ENCODE measurements around the gene XKRX. TPM values are rescaled to one million over a fixed set of nuclear protein-coding genes. Genes with fewer than 3 reads are reported as not detected.
A peak's percentile ranks its signal among the peaks of the same experiment; 100 is the strongest.

Gene XKRX
- total RNA-seq (under 0.01 and 0.17 TPM in 2 replicates), polyA plus RNA-seq (0.02 and 0.19 TPM in 2 replicates), polyA minus RNA-seq (ENCODE audit: low replicate concordance) (not detected in 2 replicates)
- polyA plus RNA-seq (2012) = not detected in 2 replicates

DNA sequence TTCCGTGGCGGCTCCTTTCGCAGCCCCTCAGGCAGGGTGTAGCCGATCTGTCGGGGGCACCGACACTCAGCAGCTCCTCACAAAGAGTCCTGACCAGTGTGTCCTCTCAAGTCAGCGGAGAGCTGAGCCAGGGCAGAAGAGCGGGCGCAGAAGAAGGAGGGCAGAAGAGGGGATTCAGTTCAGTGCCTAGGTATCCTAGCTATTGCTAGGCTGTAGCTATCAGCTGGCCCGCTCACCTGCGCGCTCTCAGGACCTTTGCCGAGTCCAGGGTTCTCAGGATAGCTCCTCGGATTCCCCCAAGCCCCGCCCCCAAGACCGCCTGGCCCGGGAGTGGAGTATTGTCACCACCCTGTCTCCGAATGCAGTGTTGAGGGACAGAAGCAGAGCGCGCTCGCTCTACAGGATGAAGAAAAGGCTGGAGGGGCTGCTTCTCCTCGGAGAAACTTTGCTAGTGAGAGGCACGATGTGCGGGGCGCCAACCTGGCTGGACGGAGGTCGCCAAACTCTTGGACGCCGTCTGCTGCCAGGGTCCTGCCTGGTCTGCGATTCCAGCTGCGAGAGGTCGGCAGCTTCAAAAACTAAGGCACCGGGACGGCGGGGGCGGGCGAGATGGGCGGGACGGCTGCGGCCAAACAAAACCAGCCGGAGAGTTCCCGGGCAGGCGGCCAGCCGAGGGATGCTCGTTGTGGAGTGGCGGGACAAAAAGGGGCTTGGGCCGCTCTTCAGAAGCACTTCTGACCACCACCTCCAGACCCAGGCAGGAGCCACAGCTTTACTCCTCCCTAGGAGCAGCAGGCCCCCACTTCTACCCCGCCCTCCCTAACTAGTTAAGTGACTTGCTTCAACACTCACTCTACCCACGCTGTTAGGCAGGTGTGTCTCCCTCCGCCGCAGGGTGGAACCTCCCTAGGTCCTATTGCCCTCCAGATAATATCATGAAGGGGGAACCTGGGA lies at the start of gene XKRX:
XKRX (minus strand) TSS at position 258 of the 954 bp plus-strand sequence. CDS start 613 bp downstream, outside the sequence.
- no peaks in the 10 kb centered on the region for H3K36me3 ChIP-seq (ENCODE audit: control insufficient read depth, insufficient read depth, low read length)
- H3K79me2 ChIP-seq (ENCODE audit: control insufficient read depth, insufficient read depth, low read length) = no peaks in the 10 kb centered on the region
- H2AFZ ChIP-seq (ENCODE audit: low read length) = no peak within 1 kb of the TSS
- no peaks in the 10 kb centered on the region for H3K4me1 ChIP-seq (ENCODE audit: control insufficient read depth, extremely low read depth, insufficient read depth, low read length)
- TF ChIP-seq, protein P1, sequence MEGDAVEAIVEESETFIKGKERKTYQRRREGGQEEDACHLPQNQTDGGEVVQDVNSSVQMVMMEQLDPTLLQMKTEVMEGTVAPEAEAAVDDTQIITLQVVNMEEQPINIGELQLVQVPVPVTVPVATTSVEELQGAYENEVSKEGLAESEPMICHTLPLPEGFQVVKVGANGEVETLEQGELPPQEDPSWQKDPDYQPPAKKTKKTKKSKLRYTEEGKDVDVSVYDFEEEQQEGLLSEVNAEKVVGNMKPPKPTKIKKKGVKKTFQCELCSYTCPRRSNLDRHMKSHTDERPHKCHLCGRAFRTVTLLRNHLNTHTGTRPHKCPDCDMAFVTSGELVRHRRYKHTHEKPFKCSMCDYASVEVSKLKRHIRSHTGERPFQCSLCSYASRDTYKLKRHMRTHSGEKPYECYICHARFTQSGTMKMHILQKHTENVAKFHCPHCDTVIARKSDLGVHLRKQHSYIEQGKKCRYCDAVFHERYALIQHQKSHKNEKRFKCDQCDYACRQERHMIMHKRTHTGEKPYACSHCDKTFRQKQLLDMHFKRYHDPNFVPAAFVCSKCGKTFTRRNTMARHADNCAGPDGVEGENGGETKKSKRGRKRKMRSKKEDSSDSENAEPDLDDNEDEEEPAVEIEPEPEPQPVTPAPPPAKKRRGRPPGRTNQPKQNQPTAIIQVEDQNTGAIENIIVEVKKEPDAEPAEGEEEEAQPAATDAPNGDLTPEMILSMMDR (conservative IDR thresholded peaks at IDR 0.05 in 1 of 2, IDR thresholded peaks at IDR 0.05 in 1 of 2; ENCODE audit: low read depth in 1 of 2, low read length in 2 of 2) = no peak
- TF ChIP-seq EZH2 (IDR thresholded peaks at IDR 0.05; ENCODE audit: low read length, missing control alignments) = no peak
- H4K20me1 ChIP-seq (ENCODE audit: control insufficient read depth, extremely low read depth, insufficient read depth, low read length) = no peaks in the 10 kb centered on the region
- H3K27ac ChIP-seq (ENCODE audit: insufficient read depth, low read length) = no peak within 1 kb of the TSS
- H3K9me3 ChIP-seq (ENCODE audit: control insufficient read depth, insufficient read depth, low read depth, low read length) = no peaks in the 10 kb centered on the region
- H3K27me3 ChIP-seq (ENCODE audit: control insufficient read depth, insufficient read depth, low read length) = no peaks in the 10 kb centered on the region
- H3K4me3 ChIP-seq (replicated peaks in 1 of 4; ENCODE audit: control extremely low read depth in 1 of 4, insufficient read depth in 1 of 4, low read depth in 3 of 4, low read length in 4 of 4) = peak within 1 kb of the TSS; percentile 36 to 45 (median 42)
- no peak within 1 kb of the TSS for H3K9ac ChIP-seq (ENCODE audit: insufficient read depth, low read length)
- DNase-seq (ENCODE audit: low read depth in 2 of 2) = peak in 1 of 2 donors; percentile 18
- H3K4me2 ChIP-seq (ENCODE audit: extremely low read depth, insufficient read depth, low read length) = peak within 1 kb of the TSS; percentile 64

DNA sequence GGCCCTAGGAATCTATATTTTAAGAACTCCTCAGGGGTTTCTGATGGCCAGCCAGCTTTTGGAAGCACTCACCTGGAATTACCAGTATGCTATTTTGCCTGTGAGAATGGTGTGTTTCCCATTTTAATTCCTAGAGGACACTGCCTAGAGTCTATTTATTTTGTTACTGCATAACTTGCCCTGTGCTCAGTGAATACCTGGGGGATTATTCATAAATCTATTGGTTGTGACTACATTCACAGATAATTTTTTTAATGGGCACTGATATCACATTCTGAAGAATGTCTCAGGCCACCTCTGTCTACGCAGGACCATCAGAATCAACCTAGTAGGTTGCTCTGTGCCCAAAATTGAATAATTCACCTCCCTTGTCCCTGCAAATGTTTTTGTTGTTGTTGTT lies 47.5 kb upstream of the XKRX start:
- Histone ChIP-seq H3K36me3 (ENCODE audit: control insufficient read depth, insufficient read depth, low read length) (no peaks in the 10 kb centered on the region), H3K9ac (ENCODE audit: insufficient read depth, low read length) (no peak overlapping the region), H3K4me1 (ENCODE audit: control insufficient read depth, extremely low read depth, insufficient read depth, low read length) (no peaks in the 10 kb centered on the region), H3K27ac (ENCODE audit: insufficient read depth, low read length) (no peak overlapping the region), H3K27me3 (ENCODE audit: control insufficient read depth, insufficient read depth, low read length) (no peaks in the 10 kb centered on the region), H2AFZ (ENCODE audit: low read length) (no peak overlapping the region), H4K20me1 (ENCODE audit: control insufficient read depth, extremely low read depth, insufficient read depth, low read length) (no peaks in the 10 kb centered on the region), H3K9me3 (ENCODE audit: control insufficient read depth, insufficient read depth, low read depth, low read length) (no peaks in the 10 kb centered on the region), H3K4me2 (ENCODE audit: extremely low read depth, insufficient read depth, low read length) (no peak overlapping the region), H3K4me3 (replicated peaks in 1 of 4; ENCODE audit: control extremely low read depth in 1 of 4, insufficient read depth in 1 of 4, low read depth in 3 of 4, low read length in 4 of 4) (no peak overlapping the region), H3K79me2 (ENCODE audit: control insufficient read depth, insufficient read depth, low read length) (no peaks in the 10 kb centered on the region)
- TF ChIP-seq EZH2 (IDR thresholded peaks at IDR 0.05; ENCODE audit: low read length, missing control alignments) = no peak
- TF ChIP-seq, protein P1 (conservative IDR thresholded peaks at IDR 0.05 in 1 of 2, IDR thresholded peaks at IDR 0.05 in 1 of 2; ENCODE audit: low read depth in 1 of 2, low read length in 2 of 2) = no peak
- peak in 1 of 2 donors; percentile 29 for DNase-seq (ENCODE audit: low read depth in 2 of 2)

DNA sequence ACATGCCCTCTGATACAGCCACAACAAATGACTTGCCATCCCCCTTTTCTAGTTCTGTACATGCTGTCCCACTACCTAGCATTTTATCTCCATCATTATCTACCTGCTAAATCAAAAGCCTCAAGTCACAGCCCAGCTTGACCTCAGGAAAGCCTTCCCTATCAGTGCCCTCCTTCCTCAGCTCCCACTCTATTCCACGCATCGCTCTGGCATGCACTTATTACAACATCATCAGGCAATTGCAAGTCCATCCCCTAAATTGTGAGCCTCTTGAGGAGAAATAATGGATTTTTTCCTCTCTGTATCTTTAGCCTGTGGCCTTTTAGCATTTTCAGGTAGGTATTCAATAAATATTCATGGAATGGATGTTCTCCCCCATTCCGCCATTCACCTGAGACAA lies 46.5 kb upstream of the XKRX start:
- H4K20me1 ChIP-seq (ENCODE audit: control insufficient read depth, extremely low read depth, insufficient read depth, low read length) = no peaks in the 10 kb centered on the region
- H3K9me3 ChIP-seq (ENCODE audit: control insufficient read depth, insufficient read depth, low read depth, low read length) = no peaks in the 10 kb centered on the region
- no peaks in the 10 kb centered on the region for H3K79me2 ChIP-seq (ENCODE audit: control insufficient read depth, insufficient read depth, low read length)
- H3K27ac ChIP-seq (ENCODE audit: insufficient read depth, low read length) = no peak overlapping the region
- no peak overlapping the region for H3K4me2 ChIP-seq (ENCODE audit: extremely low read depth, insufficient read depth, low read length)
- peak; percentile 25 to 33 for DNase-seq (ENCODE audit: low read depth in 2 of 2)
- no peak overlapping the region for H3K9ac ChIP-seq (ENCODE audit: insufficient read depth, low read length)
- no peaks in the 10 kb centered on the region for H3K27me3 ChIP-seq (ENCODE audit: control insufficient read depth, insufficient read depth, low read length)
- TF ChIP-seq, protein P1 (conservative IDR thresholded peaks at IDR 0.05 in 1 of 2, IDR thresholded peaks at IDR 0.05 in 1 of 2; ENCODE audit: low read depth in 1 of 2, low read length in 2 of 2) = no peak
- no peak for TF ChIP-seq EZH2 (IDR thresholded peaks at IDR 0.05; ENCODE audit: low read length, missing control alignments)
- H3K4me3 ChIP-seq (replicated peaks in 1 of 4; ENCODE audit: control extremely low read depth in 1 of 4, insufficient read depth in 1 of 4, low read depth in 3 of 4, low read length in 4 of 4) = no peak overlapping the region
- no peak overlapping the region for H2AFZ ChIP-seq (ENCODE audit: low read length)
- H3K4me1 ChIP-seq (ENCODE audit: control insufficient read depth, extremely low read depth, insufficient read depth, low read length) = no peaks in the 10 kb centered on the region
- no peaks in the 10 kb centered on the region for H3K36me3 ChIP-seq (ENCODE audit: control insufficient read depth, insufficient read depth, low read length)
